ACC112 (cell line): Measurements from ENCODE around the gene GAGE12E.
"Not testable (repeated sequence)": the region's sequence is repeated elsewhere in the genome, so short reads cannot be mapped to it uniquely, and the experiment has no call there.

Experiments
- H2AFZ ChIP-seq: fragments of 200-600 bp; sonication (generic); one replicate; pipeline ENCODE4 v1.6.0; 2017; ENCODE audit warnings: antibody characterized with exemption, low read length; ENCODE audit not compliant: unreplicated experiment
- H3K27ac ChIP-seq: fragments of 200-600 bp; sonication (generic); 2 replicates; pipeline ENCODE4 v1.5.1; 2014; ENCODE audit warnings: low read depth, mild to moderate bottlenecking, antibody characterized with exemption, low read length, moderate library complexity
- H3K27me3 ChIP-seq: fragments of 200-600 bp; sonication (generic); 2 replicates; pipeline ENCODE4 v1.6.1; 2014; ENCODE audit warnings: mild to moderate bottlenecking, antibody characterized with exemption, low read length, moderate library complexity, mixed read lengths; ENCODE audit not compliant: insufficient read depth
- H3K36me3 ChIP-seq: fragments of 200-600 bp; sonication (generic); 2 replicates; pipeline ENCODE4 v1.6.1; 2016; ENCODE audit warnings: mild to moderate bottlenecking, antibody characterized with exemption, low read length, moderate library complexity, mixed read lengths; ENCODE audit not compliant: insufficient read depth
- H3K4me1 ChIP-seq: fragments of 200-600 bp; sonication (generic); one replicate; pipeline ENCODE4 v1.6.1; 2016; ENCODE audit warnings: low read length, mixed read lengths; ENCODE audit not compliant: insufficient read depth, unreplicated experiment, control insufficient read depth
- H3K4me3 ChIP-seq: fragments of 200-600 bp; sonication (generic); 2 replicates; pipeline ENCODE4 v1.5.1; 2014; ENCODE audit warnings: mild to moderate bottlenecking, low read depth, low read length
- H3K79me2 ChIP-seq: fragments of 200-600 bp; sonication (generic); one replicate; pipeline ENCODE4 v1.6.0; 2016; ENCODE audit warnings: low read length; ENCODE audit not compliant: control insufficient read depth, unreplicated experiment, insufficient read depth

Gene GAGE12E, protein sequence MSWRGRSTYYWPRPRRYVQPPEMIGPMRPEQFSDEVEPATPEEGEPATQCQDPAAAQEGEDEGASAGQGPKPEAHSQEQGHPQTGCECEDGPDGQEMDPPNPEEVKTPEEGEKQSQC

GRCh38 chrX:49550989-49551388 is at the start of gene GAGE12E:
Gene GAGE12E, plus strand, starts transcription at chrX:49551289. Its CDS starts 1,155 bp downstream, at chrX:49552444.
- H3K79me2 ChIP-seq, H3K4me3 ChIP-seq, H3K27ac ChIP-seq, H3K27me3 ChIP-seq, H3K36me3 ChIP-seq, H2AFZ ChIP-seq, H3K4me1 ChIP-seq: not testable (repeated sequence)

DNA sequence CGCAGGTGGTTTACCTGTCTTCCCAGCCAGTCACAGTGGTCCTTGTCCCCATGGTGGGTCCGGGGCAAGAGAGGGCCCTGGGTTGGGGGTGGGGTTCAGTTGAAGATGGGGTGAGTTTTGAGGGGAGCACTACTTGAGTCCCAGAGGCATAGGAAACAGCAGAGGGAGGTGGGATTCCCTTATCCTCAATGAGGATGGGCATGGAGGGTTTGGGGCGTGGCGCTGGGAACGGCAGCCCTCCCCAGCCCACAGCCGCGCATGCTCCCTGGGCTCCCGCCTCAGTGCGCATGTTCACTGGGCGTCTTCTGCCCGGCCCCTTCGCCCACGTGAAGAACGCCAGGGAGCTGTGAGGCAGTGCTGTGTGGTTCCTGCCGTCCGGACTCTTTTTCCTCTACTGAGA is 19.2 kb upstream of the GAGE12E start, which contains the start of gene GAGE12C:
TSS of gene GAGE12C (plus strand) at position 301 of the 400 bp plus-strand sequence. CDS start 1,155 bp downstream, outside the sequence.
- H2AFZ ChIP-seq, H3K27me3 ChIP-seq, H3K4me3 ChIP-seq, H3K4me1 ChIP-seq, H3K36me3 ChIP-seq, H3K27ac ChIP-seq, H3K79me2 ChIP-seq: not testable (repeated sequence)

DNA sequence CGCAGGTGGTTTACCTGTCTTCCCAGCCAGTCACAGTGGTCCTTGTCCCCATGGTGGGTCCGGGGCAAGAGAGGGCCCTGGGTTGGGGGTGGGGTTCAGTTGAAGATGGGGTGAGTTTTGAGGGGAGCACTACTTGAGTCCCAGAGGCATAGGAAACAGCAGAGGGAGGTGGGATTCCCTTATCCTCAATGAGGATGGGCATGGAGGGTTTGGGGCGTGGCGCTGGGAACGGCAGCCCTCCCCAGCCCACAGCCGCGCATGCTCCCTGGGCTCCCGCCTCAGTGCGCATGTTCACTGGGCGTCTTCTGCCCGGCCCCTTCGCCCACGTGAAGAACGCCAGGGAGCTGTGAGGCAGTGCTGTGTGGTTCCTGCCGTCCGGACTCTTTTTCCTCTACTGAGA is 9.7 kb upstream of the GAGE12E start, which contains the start of gene GAGE12D:
TSS of gene GAGE12D (plus strand) at position 301 of the 400 bp plus-strand sequence. CDS start 1,155 bp downstream, outside the sequence.
- H3K36me3 ChIP-seq, H3K4me1 ChIP-seq, H2AFZ ChIP-seq, H3K27me3 ChIP-seq, H3K4me3 ChIP-seq, H3K27ac ChIP-seq, H3K79me2 ChIP-seq: not testable (repeated sequence)

- H3K27me3 ChIP-seq, H3K4me1 ChIP-seq, H3K79me2 ChIP-seq, H3K27ac ChIP-seq, H2AFZ ChIP-seq, H3K4me3 ChIP-seq, H3K36me3 ChIP-seq: not testable (repeated sequence)
These were observed 9.5 kb downstream of the GAGE12E start, which contains the start of gene GAGE12F for GRCh38 chrX:49560542-49560941. Gene GAGE12F, plus strand, starts transcription at chrX:49560842. Its CDS starts 1,155 bp downstream, at chrX:49561997.

- H3K36me3 ChIP-seq, H3K79me2 ChIP-seq, H3K27me3 ChIP-seq, H2AFZ ChIP-seq, H3K27ac ChIP-seq, H3K4me1 ChIP-seq, H3K4me3 ChIP-seq: not testable (repeated sequence)
These were observed 17.6 kb downstream of the GAGE12E start for GRCh38 chrX:49568728-49569127.

- H3K4me3 ChIP-seq, H3K4me1 ChIP-seq, H2AFZ ChIP-seq, H3K79me2 ChIP-seq, H3K36me3 ChIP-seq, H3K27ac ChIP-seq, H3K27me3 ChIP-seq: not testable (repeated sequence)
These were observed 18.1 kb downstream of the GAGE12E start for GRCh38 chrX:49569152-49569551.

GRCh38 chrX:49570100-49570499 is 19.0 kb downstream of the GAGE12E start, which contains the start of gene GAGE12G:
Gene GAGE12G, plus strand, starts transcription at chrX:49570400. Its CDS starts 1,155 bp downstream, at chrX:49571555.
- not testable (repeated sequence) for H3K4me3 ChIP-seq, H3K27ac ChIP-seq, H3K27me3 ChIP-seq, H3K79me2 ChIP-seq, H3K4me1 ChIP-seq, H3K36me3 ChIP-seq, H2AFZ ChIP-seq

DNA sequence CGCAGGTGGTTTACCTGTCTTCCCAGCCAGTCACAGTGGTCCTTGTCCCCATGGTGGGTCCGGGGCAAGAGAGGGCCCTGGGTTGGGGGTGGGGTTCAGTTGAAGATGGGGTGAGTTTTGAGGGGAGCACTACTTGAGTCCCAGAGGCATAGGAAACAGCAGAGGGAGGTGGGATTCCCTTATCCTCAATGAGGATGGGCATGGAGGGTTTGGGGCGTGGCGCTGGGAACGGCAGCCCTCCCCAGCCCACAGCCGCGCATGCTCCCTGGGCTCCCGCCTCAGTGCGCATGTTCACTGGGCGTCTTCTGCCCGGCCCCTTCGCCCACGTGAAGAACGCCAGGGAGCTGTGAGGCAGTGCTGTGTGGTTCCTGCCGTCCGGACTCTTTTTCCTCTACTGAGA is 28.6 kb downstream of the GAGE12E start, which contains the start of gene GAGE12H:
TSS of gene GAGE12H (plus strand) at position 301 of the 400 bp plus-strand sequence. CDS start 1,155 bp downstream, outside the sequence.
- H3K27ac ChIP-seq, H3K36me3 ChIP-seq, H3K27me3 ChIP-seq, H3K4me3 ChIP-seq, H3K4me1 ChIP-seq, H3K79me2 ChIP-seq, H2AFZ ChIP-seq: not testable (repeated sequence)

GRCh38 chrX:49589196-49589595 is 38.1 kb downstream of the GAGE12E start, which contains the start of gene GAGE2A:
Gene GAGE2A, plus strand, starts transcription at chrX:49589496. Its CDS starts 1,155 bp downstream, at chrX:49590651.
- H3K4me3 ChIP-seq, H3K27ac ChIP-seq, H3K36me3 ChIP-seq, H3K27me3 ChIP-seq, H3K4me1 ChIP-seq, H2AFZ ChIP-seq, H3K79me2 ChIP-seq: not testable (repeated sequence)

DNA sequence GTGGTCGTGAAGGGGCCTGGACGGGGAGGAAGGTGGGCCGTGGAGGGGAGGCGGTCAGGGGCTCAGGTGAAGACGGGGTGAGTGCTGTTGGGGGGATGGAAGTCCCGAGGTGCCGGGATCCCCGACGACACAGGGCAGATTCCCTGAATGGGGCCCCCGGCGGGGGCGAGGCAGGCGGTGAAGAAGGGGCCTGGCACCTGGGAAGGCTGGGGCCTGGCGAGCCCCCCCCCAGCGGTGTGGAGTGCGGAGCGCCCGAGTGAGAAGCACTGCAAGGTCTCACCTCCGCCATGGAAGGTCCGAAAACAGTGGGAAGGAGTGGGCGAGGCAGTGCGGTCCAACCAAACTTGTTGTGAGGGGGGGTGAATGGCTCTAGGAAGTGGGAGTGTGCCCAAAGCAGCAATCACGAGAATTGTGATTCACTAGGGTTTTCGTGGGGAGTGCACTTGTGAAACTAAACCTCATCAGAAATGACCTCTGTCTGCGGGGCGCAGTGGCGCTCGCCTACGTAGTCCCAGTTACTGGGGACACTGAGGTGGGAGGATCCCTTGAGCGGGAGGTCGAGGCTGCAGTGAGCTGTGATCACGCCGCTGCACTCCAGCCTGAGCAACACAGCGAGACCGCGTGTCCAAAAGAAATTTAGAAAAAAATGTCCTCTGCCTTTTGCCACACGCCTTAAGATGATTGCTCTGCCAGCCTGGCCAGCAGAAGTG is 38.8 kb downstream of the GAGE12E start:
- not testable (repeated sequence) for H3K4me1 ChIP-seq, H3K36me3 ChIP-seq

DNA sequence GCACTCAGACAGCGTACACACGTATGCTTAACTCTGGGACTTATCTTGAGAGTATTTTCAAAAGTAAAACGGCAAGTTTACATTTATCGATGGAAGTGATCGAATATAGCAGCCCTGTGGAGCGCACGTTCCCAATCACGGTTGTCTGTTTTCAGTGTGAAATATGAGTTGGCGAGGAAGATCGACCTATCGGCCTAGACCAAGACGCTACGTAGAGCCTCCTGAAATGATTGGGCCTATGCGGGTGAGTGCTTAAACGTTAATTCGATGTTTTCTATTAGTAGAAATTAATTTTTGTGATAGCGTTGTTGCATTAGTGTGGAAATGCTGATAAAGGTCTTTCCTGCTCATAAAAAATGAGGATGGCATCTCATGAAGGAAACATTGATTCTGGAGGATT is 39.4 kb downstream of the GAGE12E start:
- not testable (repeated sequence) for H3K4me3 ChIP-seq, H3K4me1 ChIP-seq, H3K27ac ChIP-seq, H2AFZ ChIP-seq, H3K79me2 ChIP-seq, H3K27me3 ChIP-seq, H3K36me3 ChIP-seq

More for the DNA sequence above, 38.8 kb downstream of the GAGE12E start:
- not testable (repeated sequence) for H3K79me2 ChIP-seq, H2AFZ ChIP-seq, H3K27ac ChIP-seq, H3K4me3 ChIP-seq, H3K27me3 ChIP-seq
